ENCODE data around the gene MIA2. TPM values are rescaled to one million over a fixed set of nuclear protein-coding genes. Genes with fewer than 3 reads are reported as not detected.

Gene MIA2, protein sequence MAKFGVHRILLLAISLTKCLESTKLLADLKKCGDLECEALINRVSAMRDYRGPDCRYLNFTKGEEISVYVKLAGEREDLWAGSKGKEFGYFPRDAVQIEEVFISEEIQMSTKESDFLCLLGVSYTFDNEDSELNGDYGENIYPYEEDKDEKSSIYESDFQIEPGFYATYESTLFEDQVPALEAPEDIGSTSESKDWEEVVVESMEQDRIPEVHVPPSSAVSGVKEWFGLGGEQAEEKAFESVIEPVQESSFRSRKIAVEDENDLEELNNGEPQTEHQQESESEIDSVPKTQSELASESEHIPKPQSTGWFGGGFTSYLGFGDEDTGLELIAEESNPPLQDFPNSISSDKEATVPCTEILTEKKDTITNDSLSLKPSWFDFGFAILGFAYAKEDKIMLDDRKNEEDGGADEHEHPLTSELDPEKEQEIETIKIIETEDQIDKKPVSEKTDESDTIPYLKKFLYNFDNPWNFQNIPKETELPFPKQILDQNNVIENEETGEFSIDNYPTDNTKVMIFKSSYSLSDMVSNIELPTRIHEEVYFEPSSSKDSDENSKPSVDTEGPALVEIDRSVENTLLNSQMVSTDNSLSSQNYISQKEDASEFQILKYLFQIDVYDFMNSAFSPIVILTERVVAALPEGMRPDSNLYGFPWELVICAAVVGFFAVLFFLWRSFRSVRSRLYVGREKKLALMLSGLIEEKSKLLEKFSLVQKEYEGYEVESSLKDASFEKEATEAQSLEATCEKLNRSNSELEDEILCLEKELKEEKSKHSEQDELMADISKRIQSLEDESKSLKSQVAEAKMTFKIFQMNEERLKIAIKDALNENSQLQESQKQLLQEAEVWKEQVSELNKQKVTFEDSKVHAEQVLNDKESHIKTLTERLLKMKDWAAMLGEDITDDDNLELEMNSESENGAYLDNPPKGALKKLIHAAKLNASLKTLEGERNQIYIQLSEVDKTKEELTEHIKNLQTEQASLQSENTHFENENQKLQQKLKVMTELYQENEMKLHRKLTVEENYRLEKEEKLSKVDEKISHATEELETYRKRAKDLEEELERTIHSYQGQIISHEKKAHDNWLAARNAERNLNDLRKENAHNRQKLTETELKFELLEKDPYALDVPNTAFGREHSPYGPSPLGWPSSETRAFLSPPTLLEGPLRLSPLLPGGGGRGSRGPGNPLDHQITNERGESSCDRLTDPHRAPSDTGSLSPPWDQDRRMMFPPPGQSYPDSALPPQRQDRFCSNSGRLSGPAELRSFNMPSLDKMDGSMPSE (N-terminal part only)
- total RNA-seq (2014; rRNA removed) (11.8 and 12.3 TPM in 2 replicates), Bru-seq, nascent RNA (percentile 90 among the genes with signal in this experiment), BruChase-seq, experiment 1, labeled RNA remaining after a 6-hour chase (percentile 77 among the genes with signal in this experiment), BruChase-seq, experiment 2, labeled RNA remaining after a 2-hour chase (percentile 86 among the genes with signal in this experiment)
- long read RNA-seq, partial matches to known transcripts = 17 of 125 reads
- long read RNA-seq, other reads (novel, unspliced or antisense) = 107 of 125 reads

GRCh38 chr14:39233680-39234326 is at the start of gene MIA2:
MIA2 (plus strand) TSS chr14:39233915; CDS start chr14:39234115, 200 bp downstream.
- DNase-seq = no peak

DNA sequence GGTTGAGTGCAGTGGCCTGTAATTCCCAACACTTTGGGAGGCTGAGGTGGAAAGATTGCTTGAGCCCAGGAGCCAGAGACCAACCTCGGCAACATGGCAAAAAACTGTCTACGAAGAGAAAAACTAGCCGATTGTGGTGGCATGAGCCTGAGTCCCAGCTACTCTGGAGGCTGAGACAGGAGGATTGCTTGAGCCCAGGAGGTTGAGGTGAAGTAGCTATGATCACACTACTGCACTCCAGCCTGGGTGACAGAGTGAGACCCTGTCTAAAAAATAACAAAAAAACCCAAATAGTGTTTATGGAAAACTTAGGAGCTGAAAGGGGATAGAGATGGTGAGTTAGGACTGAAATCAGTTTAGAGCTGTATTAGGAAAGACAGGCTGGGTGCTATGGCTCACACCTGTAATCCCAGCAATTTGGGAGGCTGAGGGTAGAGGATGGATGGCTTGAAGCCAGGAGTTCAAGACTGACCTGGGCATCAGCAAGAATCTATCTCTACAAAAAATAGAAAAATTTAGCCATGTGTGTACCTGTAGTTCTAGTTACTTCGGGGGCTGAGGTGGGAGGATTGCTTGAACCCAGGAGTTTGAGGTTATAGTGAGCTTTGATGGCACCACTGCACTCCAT is 49.0 kb upstream of the MIA2 start:
- intact Hi-C loops (cut with micrococcal nuclease) = no loop called here
- POLR2A ChIA-PET (ENCODE audit: unreplicated experiment) = no interaction called here

More at GRCh38 chr14:39233680-39234326, at the start of gene MIA2:
- Histone ChIP-seq H2AFZ (ENCODE audit: low read length) (peak within 1 kb of the TSS; percentile 61), H3K27ac (ENCODE audit: low read length) (no peak within 1 kb of the TSS), H3K27me3 (ENCODE audit: low read length) (no peaks in the 10 kb centered on the region), H3K4me2 (ENCODE audit: low read length) (peak within 1 kb of the TSS; percentile 47), H3F3A (ENCODE audit: low read length, unreplicated experiment) (no peaks in the 10 kb centered on the region), H3K79me2 (ENCODE audit: low read length) (no peaks in the 10 kb centered on the region), H3K9ac (ENCODE audit: low read length) (no peak within 1 kb of the TSS), H3K9me2 (replicated peaks; ENCODE audit: low read length) (no peaks in the 10 kb centered on the region), H4K20me1 (ENCODE audit: low read length) (no peaks in the 10 kb centered on the region), H3K4me3 (ENCODE audit: low read length) (no peak within 1 kb of the TSS), H3K36me3 (ENCODE audit: low read depth, low read length) (no peaks in the 10 kb centered on the region), H3K4me1 (ENCODE audit: insufficient read depth, low read length) (no peaks in the 10 kb centered on the region), H3K9me3 (ENCODE audit: low read length) (no peaks in the 10 kb centered on the region)
- no TSS peak for BruUV-seq (replicated peaks)
- POLR2A ChIA-PET (ENCODE audit: unreplicated experiment) = no interaction called here
- CTCF ChIA-PET = no interaction called here
- intact Hi-C loops (cut with micrococcal nuclease) = loop anchor here (5.0 kb wide), 1 partner anchor 127 kb away; no protein-coding TSS in a partner anchor
- peak; percentile 9; the same call in 1 of the 2 replicates for ATAC-seq
- TF ChIP-seq EZH2 (IDR thresholded peaks at IDR 0.05; ENCODE audit: low read length, unreplicated experiment) (no peak), CTCF (conservative IDR thresholded peaks at IDR 0.05; ENCODE audit: low read depth, low read length) (no peak), EZH2phosphoT487 (IDR thresholded peaks at IDR 0.05; ENCODE audit: borderline replicate concordance, low read length) (no peak)

More for the DNA sequence above, 49.0 kb upstream of the MIA2 start:
- BruUV-seq (replicated peaks) = no TSS peak
- Histone ChIP-seq H3K9ac (ENCODE audit: low read length) (no peak overlapping the region), H3K27ac (ENCODE audit: low read length) (no peak overlapping the region), H3K9me3 (ENCODE audit: low read length) (no peaks in the 10 kb centered on the region), H3K27me3 (ENCODE audit: low read length) (no peaks in the 10 kb centered on the region), H3K79me2 (ENCODE audit: low read length) (peaks cover 19% of the 10 kb centered on the region), H3K36me3 (ENCODE audit: low read depth, low read length) (peaks cover 42% of the 10 kb centered on the region), H4K20me1 (ENCODE audit: low read length) (peaks cover 21% of the 10 kb centered on the region; the same call in 1 of the 2 replicates), H3K4me3 (ENCODE audit: low read length) (no peak overlapping the region), H2AFZ (ENCODE audit: low read length) (no peak overlapping the region), H3K9me2 (replicated peaks; ENCODE audit: low read length) (no peaks in the 10 kb centered on the region), H3K4me1 (ENCODE audit: insufficient read depth, low read length) (peaks cover 12% of the 10 kb centered on the region), H3K4me2 (ENCODE audit: low read length) (no peak overlapping the region), H3F3A (ENCODE audit: low read length, unreplicated experiment) (peaks cover 38% of the 10 kb centered on the region)
- no peak for TF ChIP-seq CTCF (conservative IDR thresholded peaks at IDR 0.05; ENCODE audit: low read depth, low read length)
- no peak for TF ChIP-seq EZH2phosphoT487 (IDR thresholded peaks at IDR 0.05; ENCODE audit: borderline replicate concordance, low read length)
- no peak for TF ChIP-seq EZH2 (IDR thresholded peaks at IDR 0.05; ENCODE audit: low read length, unreplicated experiment)
- no peak for DNase-seq
- no peak for ATAC-seq
- CTCF ChIA-PET = no interaction called here

All from PC-3 (cell line).